Left ventricle myocardium superior (tissue), 1 donor: ENCODE measurements around the gene C6orf15. TPM values are rescaled to one million over a fixed set of nuclear protein-coding genes. Genes with fewer than 3 reads are reported as not detected.

ENCODE experiments used
- ATAC-seq: fragments of 200-7000 bp; cut with Tn5 transposase; one replicate; pipeline ENCODE4 v1.9.1; 2020; ENCODE audit warnings: mild to moderate bottlenecking, moderate library complexity
- DNase-seq: peaks from one replicate; pipeline ENCODE4 v3.0.0-alpha.2; 2020
- intact Hi-C: fragments of 100-400 bp; cut with micrococcal nuclease; formaldehyde crosslinking; loops from one replicate; pipeline ENCODE4 v1.11.0; 2022
- long read RNA-seq: library from polyadenylated mRNA; unstranded; transcript quantifications from one replicate; pipeline ENCODE4 v2.0.0, GENCODE V29; 2021
- total RNA-seq: library from RNA; stranded (reverse); fragmentation: NEBNext Ultra II Directional; extraction: Animal tissue kit (Norgen Biotek cat#: 25700); gene quantifications from one replicate; pipeline ENCODE4 v1.2.1, GENCODE V29; 2021
- donor health status: DM: no; HTN: yes; CAD: no; lungs with severe emphysema.

The C6orf15 gene
- total RNA-seq = not detected
- long read RNA-seq = 0 reads

- DNase-seq (no peak), ATAC-seq (no peak)
- intact Hi-C loops = no loop called here
Observed at GRCh38 chr6:31112478-31112877, at the start of gene C6orf15. Gene C6orf15 (minus strand): TSS chr6:31112575. CDS start chr6:31112555, 20 bp downstream.

- intact Hi-C loops = no loop called here
- DNase-seq = no peak
- ATAC-seq = no peak
Observed at GRCh38 chr6:31161216-31162126, 49.1 kb upstream of the C6orf15 start.

GRCh38 chr6:31158863-31159855 is 46.8 kb upstream of the C6orf15 start:
- intact Hi-C loops = no loop called here
- ATAC-seq (no peak), DNase-seq (no peak)

GRCh38 chr6:31158140-31158862 is 45.9 kb upstream of the C6orf15 start, which contains the start of gene TCF19:
Gene TCF19 (plus strand): TSS chr6:31158589. CDS start chr6:31159470, 881 bp downstream.
- peak; percentile 96 for ATAC-seq

GRCh38 chr6:31157513-31158139 is 45.3 kb upstream of the C6orf15 start, which contains the start of gene CCHCR1:
Gene CCHCR1 (minus strand): TSS chr6:31157802. CDS start chr6:31157600, 202 bp downstream.
- intact Hi-C loops = no loop called here
- peak; percentile 40 for ATAC-seq
- DNase-seq = no peak

More at GRCh38 chr6:31158140-31158862, 45.9 kb upstream of the C6orf15 start, which contains the start of gene TCF19:
- intact Hi-C loops = no loop called here
- DNase-seq = peak; percentile 99

- DNase-seq = no peak
- no peak for ATAC-seq
- intact Hi-C loops = no loop called here
Observed at GRCh38 chr6:31156641-31157040, 44.3 kb upstream of the C6orf15 start.

- ATAC-seq (no peak), DNase-seq (no peak)
- intact Hi-C loops = no loop called here
Observed at GRCh38 chr6:31154436-31154835, 42.1 kb upstream of the C6orf15 start.

GRCh38 chr6:31152781-31153180 is 40.4 kb upstream of the C6orf15 start:
- intact Hi-C loops = no loop called here
- ATAC-seq (no peak), DNase-seq (no peak)

- intact Hi-C loops = no loop called here
- no peak for DNase-seq
- no peak for ATAC-seq
Observed at GRCh38 chr6:31149827-31150447, 37.6 kb upstream of the C6orf15 start.

GRCh38 chr6:31145386-31145785 is 33.0 kb upstream of the C6orf15 start:
- no peak for ATAC-seq

GRCh38 chr6:31144970-31145340 is 32.6 kb upstream of the C6orf15 start:
- DNase-seq = no peak
- intact Hi-C loops = no loop called here
- no peak for ATAC-seq

More at GRCh38 chr6:31145386-31145785, 33.0 kb upstream of the C6orf15 start:
- no peak for DNase-seq
- intact Hi-C loops = no loop called here

- DNase-seq = no peak
- intact Hi-C loops = no loop called here
- ATAC-seq = no peak
Observed at GRCh38 chr6:31144296-31144969, 32.1 kb upstream of the C6orf15 start.

GRCh38 chr6:31143148-31143547 is 30.8 kb upstream of the C6orf15 start:
- intact Hi-C loops = no loop called here

GRCh38 chr6:31142361-31142761 is 30.0 kb upstream of the C6orf15 start:
- no peak for DNase-seq
- ATAC-seq = peak; percentile 58
- intact Hi-C loops = no loop called here

More at GRCh38 chr6:31143148-31143547, 30.8 kb upstream of the C6orf15 start:
- DNase-seq (peak; percentile 80), ATAC-seq (peak; percentile 90)

GRCh38 chr6:31140643-31141042 is 28.3 kb upstream of the C6orf15 start:
- DNase-seq (no peak), ATAC-seq (no peak)
- intact Hi-C loops = no loop called here

- DNase-seq (no peak), ATAC-seq (no peak)
Observed at GRCh38 chr6:31139599-31139998, 27.2 kb upstream of the C6orf15 start.

GRCh38 chr6:31138982-31139381 is 26.6 kb upstream of the C6orf15 start, which contains the start of gene PSORS1C2:
Gene PSORS1C2 (minus strand): TSS chr6:31139066. CDS start chr6:31139026, 40 bp downstream.
- intact Hi-C loops = loop anchor here (5.0 kb wide), 2 partner anchors 53 to 228 kb away; no protein-coding TSS in a partner anchor
- ATAC-seq (no peak), DNase-seq (no peak)

More at GRCh38 chr6:31139599-31139998, 27.2 kb upstream of the C6orf15 start:
- intact Hi-C loops = loop anchor here (5.0 kb wide), 2 partner anchors 53 to 228 kb away; no protein-coding TSS in a partner anchor
